HG03460 (cell line): ENCODE data around the gene BNC2.

Experiments used
- ATAC-seq: cut with Tn5 transposase; IDR thresholded peaks from one replicate; pipeline ENCODE4 v1.9.1; 2021; ENCODE audit not compliant: unreplicated experiment

BNC2 gene

GRCh38 chr9:16640649-16641048 lies 229.8 kb downstream of the BNC2 start:
- ATAC-seq = no peak

DNA sequence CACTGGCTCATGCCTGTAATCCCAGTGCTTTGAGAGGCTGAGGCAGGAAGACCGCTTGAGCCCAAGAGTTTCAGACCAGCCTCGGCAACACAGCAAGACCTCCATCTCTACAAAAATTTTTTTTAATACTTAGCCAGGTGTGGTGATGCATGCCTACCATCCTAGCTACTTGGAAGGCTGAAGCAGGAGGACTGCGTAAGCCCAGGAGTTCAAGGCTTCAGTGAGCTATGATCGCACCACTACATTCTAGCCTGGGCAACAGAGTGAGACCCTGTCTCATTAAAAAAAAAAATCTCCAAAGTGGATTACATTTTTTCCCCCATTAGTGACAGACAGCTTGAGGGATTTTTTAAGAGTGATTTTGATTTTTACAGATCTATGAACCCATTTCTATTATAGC lies 230.8 kb downstream of the BNC2 start:
- ATAC-seq = no peak

DNA sequence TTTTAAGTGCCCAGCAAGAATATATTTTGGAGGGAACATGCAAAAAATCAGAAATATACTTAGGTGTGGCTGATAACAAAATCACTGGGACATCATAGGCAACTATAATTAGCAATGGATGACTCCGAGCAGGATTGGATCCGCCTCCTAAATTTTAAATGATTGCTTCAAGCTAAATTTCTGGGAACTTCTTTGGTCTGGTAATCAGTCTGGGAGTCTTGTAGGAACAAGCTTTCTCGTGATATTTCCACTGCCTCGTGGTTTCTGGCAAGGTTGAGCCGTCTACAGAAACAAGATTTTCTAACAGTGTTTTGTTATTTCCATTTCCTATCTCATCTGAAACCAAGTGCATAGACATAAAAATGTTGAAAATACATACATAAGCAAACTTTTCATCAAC lies 232.6 kb downstream of the BNC2 start:
- no peak for ATAC-seq

GRCh38 chr9:16637218-16637617 lies 233.3 kb downstream of the BNC2 start:
- ATAC-seq = no peak

DNA sequence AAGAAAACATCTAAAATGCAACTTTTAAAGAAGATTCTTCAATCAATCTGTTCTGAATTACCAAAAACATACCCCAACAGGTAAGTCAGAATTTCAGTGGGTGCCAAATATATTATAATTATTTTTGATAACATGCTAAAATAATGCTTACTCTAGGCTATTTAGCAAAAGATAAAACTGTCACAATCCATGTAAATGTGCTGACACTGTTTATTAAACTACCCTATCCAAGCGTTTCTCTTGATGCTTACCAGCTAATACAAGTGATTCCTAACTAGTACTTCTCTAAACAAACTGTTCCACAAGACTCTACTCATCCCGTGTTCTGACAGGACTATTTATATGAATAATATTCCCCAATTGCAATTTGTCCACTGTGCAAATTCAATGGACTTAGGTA lies 236.7 kb downstream of the BNC2 start:
- ATAC-seq = no peak

DNA sequence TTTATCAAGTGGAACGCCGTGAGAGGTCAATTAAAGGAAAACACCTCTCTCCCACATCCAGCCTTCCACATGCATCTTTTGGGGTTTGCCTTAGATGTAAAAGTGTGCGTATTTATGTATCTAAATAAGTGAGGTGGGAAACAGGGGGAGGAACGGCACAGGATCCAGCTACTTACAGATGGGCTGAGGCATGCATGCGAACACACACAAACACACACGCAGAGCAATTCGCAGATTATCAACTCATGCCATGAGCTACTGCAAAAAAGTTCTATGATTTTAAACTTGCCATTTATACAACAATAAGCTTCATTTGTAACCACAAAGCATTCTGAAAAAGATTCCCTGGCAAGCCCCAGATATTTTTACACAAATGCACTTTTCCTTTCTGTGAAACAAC lies 242.1 kb downstream of the BNC2 start:
- no peak for ATAC-seq

- no peak for ATAC-seq
Measured at GRCh38 chr9:16627967-16628366, 242.5 kb downstream of the BNC2 start.

GRCh38 chr9:16627521-16627920 lies 242.9 kb downstream of the BNC2 start:
- no peak for ATAC-seq

DNA sequence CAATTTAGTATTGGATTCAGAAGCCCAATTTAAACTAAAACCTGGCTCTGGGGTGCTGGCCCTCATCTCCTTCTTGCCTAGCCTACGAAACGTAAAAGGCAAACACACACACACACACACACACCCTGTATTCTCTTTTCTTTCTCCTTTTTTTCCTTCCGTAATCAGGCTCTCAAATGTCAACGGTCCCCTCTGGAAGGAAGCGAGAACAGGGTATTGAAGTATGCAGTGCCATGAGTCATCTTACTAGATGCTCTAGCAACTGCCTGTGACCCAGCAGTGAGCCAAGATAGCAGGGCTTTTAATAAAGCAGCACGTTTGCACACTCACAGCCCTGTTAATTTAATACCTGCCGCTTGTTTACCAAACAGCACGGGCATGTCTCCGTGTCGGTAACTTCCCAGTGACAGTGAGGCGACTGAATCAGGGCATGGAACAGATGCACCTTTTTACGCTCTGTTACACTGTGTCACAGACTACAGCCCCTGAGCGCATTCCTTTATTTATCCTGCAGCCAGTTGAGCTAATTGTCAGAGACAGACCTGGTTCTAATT lies 243.8 kb downstream of the BNC2 start:
- no peak for ATAC-seq

DNA sequence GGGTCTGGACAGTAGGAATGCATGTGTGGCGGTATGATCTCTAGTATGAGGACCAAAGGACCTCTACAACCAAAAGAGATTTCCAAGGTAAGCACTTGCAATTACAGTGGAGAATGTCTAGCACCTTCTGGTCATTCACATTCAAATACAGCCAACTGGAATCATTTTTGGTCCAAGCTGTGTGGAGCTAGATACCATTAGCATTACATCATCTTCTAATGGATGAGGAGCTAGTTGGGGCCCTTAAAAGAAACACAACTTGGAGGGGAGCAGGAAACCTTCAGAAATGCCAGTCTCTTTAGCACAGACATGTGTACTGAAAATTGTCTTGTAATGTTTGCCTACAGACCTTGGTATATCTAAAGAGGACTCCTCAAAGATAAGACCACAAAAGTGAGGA lies 244.7 kb downstream of the BNC2 start:
- ATAC-seq = no peak

- no peak for ATAC-seq
Measured at GRCh38 chr9:16625161-16625631, 245.3 kb downstream of the BNC2 start.

GRCh38 chr9:16624744-16625117 lies 245.7 kb downstream of the BNC2 start:
- no peak for ATAC-seq

DNA sequence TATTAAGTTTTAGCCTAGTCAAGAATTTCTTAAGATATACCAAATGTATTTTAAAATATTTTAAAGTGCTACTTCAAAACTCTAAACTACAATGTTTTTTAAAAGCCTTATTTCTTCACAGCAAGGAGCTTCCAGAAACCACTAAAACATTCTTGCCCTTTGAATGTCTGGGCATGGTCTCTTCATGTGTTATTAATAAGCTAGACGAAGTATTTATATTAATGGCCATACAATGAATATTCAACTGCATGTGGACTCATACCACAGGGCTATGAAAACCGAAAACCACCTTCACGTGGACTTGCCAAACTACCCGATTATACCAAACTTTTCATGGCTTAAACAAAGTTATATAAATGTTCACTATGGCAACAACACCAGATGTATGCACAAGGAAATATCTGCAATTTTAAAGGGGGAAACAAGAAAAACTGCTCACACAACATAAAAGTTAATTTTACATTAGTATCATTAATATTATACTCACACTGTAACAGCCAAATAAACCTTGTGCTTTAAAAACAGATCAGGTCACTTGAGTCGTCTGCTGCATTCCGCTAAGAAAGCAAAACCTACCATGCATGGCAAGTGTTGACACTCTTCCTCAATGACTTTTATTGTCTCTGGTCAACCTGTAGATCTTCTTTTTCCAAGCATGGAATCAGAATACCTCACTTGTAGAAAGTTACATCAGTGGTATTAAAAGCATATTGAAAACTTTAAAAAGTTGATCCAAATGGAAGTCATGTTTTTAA lies 246.3 kb downstream of the BNC2 start:
- ATAC-seq = no peak

- no peak for ATAC-seq
Measured at GRCh38 chr9:16622541-16622940, 247.9 kb downstream of the BNC2 start.

GRCh38 chr9:16619914-16620520 lies 250.5 kb downstream of the BNC2 start:
- no peak for ATAC-seq

DNA sequence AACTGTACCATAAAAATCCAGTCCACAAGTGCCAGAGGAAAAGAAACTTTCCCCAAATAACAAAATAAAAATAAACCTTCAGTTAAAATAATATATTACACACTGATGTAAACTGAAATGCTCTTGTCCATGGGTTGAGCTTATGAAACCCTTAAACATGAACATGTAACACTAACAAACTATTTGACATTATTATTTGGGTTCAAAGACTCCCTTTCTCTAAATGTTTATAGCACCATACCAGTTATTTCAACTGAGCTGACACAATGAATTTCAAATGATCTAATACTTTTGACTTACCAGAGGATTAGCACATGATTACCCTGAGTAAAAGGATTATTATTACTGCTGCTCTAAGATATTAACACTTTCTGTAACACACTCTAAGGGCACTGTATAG lies 251.1 kb downstream of the BNC2 start:
- no peak for ATAC-seq

GRCh38 chr9:16618524-16618923 lies 251.9 kb downstream of the BNC2 start:
- no peak for ATAC-seq

GRCh38 chr9:16616686-16617085 lies 253.8 kb downstream of the BNC2 start:
- ATAC-seq = no peak

GRCh38 chr9:16615451-16615850 lies 255.0 kb downstream of the BNC2 start:
- ATAC-seq = no peak

DNA sequence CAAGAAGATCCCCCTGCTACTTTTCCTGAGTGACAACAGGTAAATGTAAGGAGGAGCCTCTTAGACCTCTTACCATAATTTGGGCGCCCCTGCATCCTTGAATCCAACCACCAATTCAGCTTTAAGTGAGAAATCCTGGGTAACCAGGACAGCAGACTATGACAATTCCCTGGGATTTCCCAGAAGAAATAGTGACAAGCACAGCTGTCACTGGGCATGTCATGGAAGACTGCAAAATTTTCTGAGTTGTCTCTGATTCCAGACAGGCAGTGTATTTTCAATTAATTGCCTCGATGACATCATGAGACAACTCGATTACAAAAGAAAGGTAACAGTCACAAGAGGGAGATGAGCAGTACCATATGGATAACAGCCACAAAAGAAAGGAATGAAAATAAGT lies 256.9 kb downstream of the BNC2 start:
- ATAC-seq = no peak

- ATAC-seq = no peak
Measured at GRCh38 chr9:16613051-16613450, 257.4 kb downstream of the BNC2 start.

- no peak for ATAC-seq
Measured at GRCh38 chr9:16612627-16613026, 257.8 kb downstream of the BNC2 start.

DNA sequence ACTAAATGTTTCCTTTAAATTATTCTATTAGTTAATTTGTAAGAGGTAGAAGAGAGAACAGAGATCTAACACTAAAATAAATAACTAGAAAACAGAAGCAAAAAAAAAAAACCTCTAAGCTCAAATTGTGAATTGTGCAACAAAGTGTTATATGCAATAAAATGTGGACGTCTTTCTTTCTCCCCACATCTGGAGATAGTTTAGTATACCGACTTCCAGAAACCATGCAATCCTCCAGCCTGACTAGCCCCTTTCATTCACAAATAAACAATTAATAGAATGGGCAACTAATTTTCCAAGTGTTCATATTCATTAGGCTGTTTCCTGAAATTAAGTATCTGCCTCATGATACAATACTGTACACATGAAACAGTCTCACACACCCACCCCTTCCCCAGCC lies 258.5 kb downstream of the BNC2 start:
- ATAC-seq = no peak
